H1 (cell line): ENCODE results near the gene SURF1. TPM values are rescaled to one million over a fixed set of nuclear protein-coding genes. Genes with fewer than 3 reads are reported as not detected.
A peak's percentile ranks its signal among the peaks of the same experiment; 100 is the strongest.

Experiments
- CTCF ChIA-PET: fragments of 300-600 bp; sonication (Branson Sonifier 250); formaldehyde crosslinking; loops from one replicate; lab custom pipeline; 2021; ENCODE audit not compliant: partially characterized antibody; lab: Charles Lee
- POLR2A ChIA-PET: fragments of 300-600 bp; sonication (Branson Sonifier 250); formaldehyde crosslinking; loops from one replicate; lab custom pipeline; 2021; ENCODE audit warnings: inconsistent platforms; ENCODE audit not compliant: partially characterized antibody; lab: Charles Lee
- DNase-seq, 2 experiments: peaks; one replicate each; pipeline versions ENCODE4 v3.0.0 to v3.0.0-alpha.2; 2010 to 2022; ENCODE audit warnings: low spot score in 2 of 2, low read depth in 1 of 2, mixed read lengths in 1 of 2
- FAIRE-seq: peaks from 2 replicates; lab custom pipeline; 2011; peaks lifted over from hg19 to GRCh38; lab: Jason Lieb, UNC
- H2AFZ ChIP-seq: 2 replicates; pipeline ENCODE4 v1.8.1; 2012; ENCODE audit warnings: low read length, inconsistent platforms
- H2AK5ac ChIP-seq: 2 replicates; pipeline ENCODE4 v1.6.1; 2013; ENCODE audit warnings: low read depth, low read length
- H2BK120ac ChIP-seq: replicated peaks from 2 replicates; pipeline ENCODE3; 2013; ENCODE audit warnings: low read depth, low read length, inconsistent platforms
- H2BK12ac ChIP-seq: 2 replicates; pipeline ENCODE4 v1.6.1; 2013; ENCODE audit warnings: low read depth, low read length
- H2BK15ac ChIP-seq: 2 replicates; pipeline ENCODE4 v1.6.1; 2013; ENCODE audit warnings: low read length
- H2BK20ac ChIP-seq: 2 replicates; pipeline ENCODE4 v1.6.1; 2013; ENCODE audit warnings: low read length
- H2BK5ac ChIP-seq: 2 replicates; pipeline ENCODE4 v1.6.1; 2013; ENCODE audit warnings: low read depth, low read length
- H3K14ac ChIP-seq: 2 replicates; pipeline ENCODE4 v1.6.1; 2013; ENCODE audit warnings: inconsistent platforms; ENCODE audit not compliant: insufficient read length
- H3K18ac ChIP-seq: 2 replicates; pipeline ENCODE4 v1.6.1; 2013; ENCODE audit warnings: low read length; ENCODE audit errors: extremely low read depth
- H3K23ac ChIP-seq: 2 replicates; pipeline ENCODE4 v1.6.1; 2013; ENCODE audit warnings: inconsistent platforms; ENCODE audit not compliant: insufficient read length
- H3K23me2 ChIP-seq: 2 replicates; pipeline ENCODE4 v1.6.1; 2013; ENCODE audit warnings: low read depth, low read length
- H3K27ac ChIP-seq: 2 replicates; pipeline ENCODE4 v1.6.1; 2011; ENCODE audit warnings: low read depth, low read length, inconsistent platforms
- H3K27me3 ChIP-seq, 4 experiments: replicated peaks in 1 of 4; 1 replicate in 1 of 4; 2 replicates in 3 of 4; pipeline versions ENCODE4 v1.6.1 to v1.8.1; 2011 to 2013; ENCODE audit warnings: low read length in 3 of 4, mild to moderate bottlenecking in 3 of 4, inconsistent platforms in 2 of 4, mixed read lengths in 2 of 4, moderate library complexity in 1 of 4; ENCODE audit not compliant: control insufficient read depth in 3 of 4, insufficient read depth in 3 of 4; ENCODE audit errors: extremely low read depth in 1 of 4
- H3K36me3 ChIP-seq, 4 experiments: 2 replicates each; pipeline versions ENCODE4 v1.6.1 to v1.8.1; 2011 to 2013; ENCODE audit warnings: mild to moderate bottlenecking in 4 of 4, low read length in 3 of 4, moderate library complexity in 2 of 4, control low read depth in 1 of 4, inconsistent platforms in 1 of 4; ENCODE audit not compliant: insufficient read depth in 4 of 4, control insufficient read depth in 2 of 4
- H3K4ac ChIP-seq: replicated peaks from 2 replicates; pipeline ENCODE3; 2013; ENCODE audit warnings: low read length, low read depth, mixed read lengths, inconsistent platforms; ENCODE audit not compliant: insufficient read length
- H3K4me1 ChIP-seq, 4 experiments: replicated peaks in 1 of 4; 1 replicate in 1 of 4; 2 replicates in 3 of 4; pipeline versions ENCODE4 v1.6.1 to v1.8.1; 2011 to 2013; ENCODE audit warnings: low read length in 3 of 4, inconsistent platforms in 2 of 4, mixed read lengths in 1 of 4; ENCODE audit not compliant: insufficient read depth in 4 of 4, control insufficient read depth in 3 of 4
- H3K4me2 ChIP-seq, 2 experiments: 2 replicates each; pipeline versions ENCODE4 v1.6.1 to v1.8.1; 2011 to 2013; ENCODE audit warnings: low read depth in 2 of 2, low read length in 2 of 2, control low read depth in 1 of 2, inconsistent platforms in 1 of 2, mild to moderate bottlenecking in 1 of 2; ENCODE audit not compliant: insufficient read depth in 1 of 2
- H3K4me3 ChIP-seq, 4 experiments: fragments of 200-600, 300-600 bp in 1 of 4; sonication (generic), shearing (Covaris generic), sonication (Bioruptor Twin) in 1 of 4; 2 replicates each; pipeline versions ENCODE4 v1.5.1 to v1.8.1; 2011 to 2016; ENCODE audit warnings: low read length in 4 of 4, low read depth in 3 of 4, control low read depth in 2 of 4, inconsistent platforms in 2 of 4, mild to moderate bottlenecking in 2 of 4, mixed read lengths in 1 of 4, moderate library complexity in 1 of 4; ENCODE audit not compliant: insufficient read depth in 2 of 4; ENCODE audit errors: extremely low read depth in 1 of 4
- H3K56ac ChIP-seq: replicated peaks from 2 replicates; pipeline ENCODE3; 2013; ENCODE audit warnings: low read depth, mild to moderate bottlenecking, mixed read lengths, low read length, inconsistent platforms; ENCODE audit not compliant: insufficient read length
- H3K79me1 ChIP-seq: 2 replicates; pipeline ENCODE4 v1.6.1; 2013; ENCODE audit warnings: low read depth, low read length, control low read depth
- H3K79me2 ChIP-seq, 2 experiments: 2 replicates each; pipeline versions ENCODE4 v1.6.1 to v1.8.1; 2012 to 2013; ENCODE audit warnings: low read length in 2 of 2, mild to moderate bottlenecking in 2 of 2, inconsistent platforms in 1 of 2; ENCODE audit not compliant: insufficient read depth in 2 of 2, control insufficient read depth in 1 of 2
- H3K9ac ChIP-seq, 4 experiments: replicated peaks in 1 of 4; 1 replicate in 1 of 4; 2 replicates in 3 of 4; pipeline versions ENCODE4 v1.6.1 to v1.8.1; 2011 to 2013; ENCODE audit warnings: low read depth in 3 of 4, low read length in 3 of 4, control low read depth in 2 of 4, mild to moderate bottlenecking in 2 of 4, moderate library complexity in 2 of 4, inconsistent platforms in 1 of 4; ENCODE audit errors: extremely low read depth in 1 of 4
- H3K9me3 ChIP-seq, 2 experiments: 2 replicates each; pipeline versions ENCODE4 v1.6.1 to v1.8.1; 2012 to 2013; ENCODE audit warnings: mild to moderate bottlenecking in 2 of 2, moderate library complexity in 2 of 2, control low read depth in 1 of 2, inconsistent platforms in 1 of 2, low read depth in 1 of 2, low read length in 1 of 2, mixed read lengths in 1 of 2; ENCODE audit not compliant: insufficient read depth in 2 of 2
- H4K20me1 ChIP-seq, 2 experiments: replicated peaks in 1 of 2; 2 replicates each; pipeline versions ENCODE3 to v1.8.1; 2011 to 2013; ENCODE audit warnings: inconsistent platforms in 2 of 2, low read length in 2 of 2, mild to moderate bottlenecking in 1 of 2; ENCODE audit not compliant: insufficient read depth in 2 of 2, control insufficient read depth in 1 of 2
- H4K5ac ChIP-seq: 2 replicates; pipeline ENCODE4 v1.6.1; 2013; ENCODE audit warnings: low read length, low read depth, mixed read lengths, inconsistent platforms; ENCODE audit not compliant: insufficient read length
- H4K8ac ChIP-seq: 2 replicates; pipeline ENCODE4 v1.8.0; 2013; ENCODE audit warnings: mild to moderate bottlenecking, moderate library complexity, low read length, inconsistent platforms; ENCODE audit not compliant: insufficient read depth; ENCODE audit errors: extremely low read depth
- H4K91ac ChIP-seq: replicated peaks from 2 replicates; pipeline ENCODE3; 2013; ENCODE audit warnings: low read length, mixed read lengths, inconsistent platforms; ENCODE audit not compliant: insufficient read length
- POLR2A ChIP-seq, 2 experiments: IDR thresholded peaks; 1 replicate in 1 of 2; 2 replicates in 1 of 2; pipeline ENCODE4 v1.6.1; 2011; ENCODE audit warnings: low read depth in 2 of 2, low read length in 2 of 2, mild to moderate bottlenecking in 2 of 2; ENCODE audit errors: control extremely low read depth in 1 of 2
- POLR2AphosphoS5 ChIP-seq: IDR thresholded peaks from 2 replicates; pipeline ENCODE4 v1.6.1; 2011; ENCODE audit warnings: low read depth, low read length
- YY1 ChIP-seq: IDR thresholded peaks from 2 replicates; pipeline ENCODE4 v1.6.1; 2011; ENCODE audit warnings: low read depth, mild to moderate bottlenecking, low read length
- WGBS, 2 experiments: shearing (Covaris generic) in 1 of 2; methylation state at CpG; one replicate each; pipeline versions ENCODE4 v1.1.6 to v1.1.7; 2013 to 2015; ENCODE audit warnings: low lambda C conversion rate in 2 of 2, mixed read lengths in 2 of 2, inconsistent platforms in 1 of 2, low coverage in 1 of 2, missing lambda C conversion rate in 1 of 2; ENCODE audit not compliant: insufficient replicate concordance in 2 of 2, insufficient coverage in 1 of 2, insufficient read length in 1 of 2; ENCODE audit errors: extremely low coverage in 1 of 2, missing lambda C conversion rate in 1 of 2; 5-methylcytosine and 5-hydroxymethylcytosine counted together
- polyA plus RNA-seq, 7 experiments: library from polyadenylated mRNA; depleted of rRNA in 3 of 7; stranded (reverse) in 5 of 7; unstranded in 2 of 7; fragments of >200 nt in 5 of 7; fragments of 200-250 nt in 2 of 7; gene quantifications; 1 replicate in 5 of 7; 2 replicates in 1 of 7; 4 replicates in 1 of 7; pipeline versions ENCODE4 v1.2.1 to v1.2.3, GENCODE V29; 2011 to 2013; ENCODE audit warnings: missing spikeins in 2 of 7, mixed read lengths in 2 of 7
- total RNA-seq: library from RNA; stranded (reverse); fragmentation: NEBNext Ultra II Directional; extraction: Animal tissue kit (Norgen Biotek cat#: 25700); gene quantifications from 2 replicates; pipeline ENCODE4 v1.2.1, GENCODE V29; 2021

The SURF1 gene
- total and polyA plus RNA-seq, 2 of the 8 experiments (the other 6 are each of a cell fraction or from before 2014, with no cell fraction given) = 43.1 to 44.7 TPM

- Histone ChIP-seq H2BK120ac (no peak overlapping the region), H2BK15ac (no peak overlapping the region), H3K4me1 (peaks cover 0 to 10% (median 7%) of the 10 kb centered on the region in 4 experiments; a peak in 6 of 7 replicates), H4K8ac (peak overlapping the region; percentile 100; the same call in 1 of the 2 replicates), H2BK12ac (no peak overlapping the region), H3K23me2 (peaks cover 9% of the 10 kb centered on the region; the same call in 1 of the 2 replicates), H3K79me1 (peaks cover 14% of the 10 kb centered on the region), H3K27me3 (no peaks in the 10 kb centered on the region), H2BK5ac (peak overlapping the region; percentile 100), H4K5ac (peak overlapping the region; percentile 97), H3K36me3 (peaks cover 30 to 69% (median 57%) of the 10 kb centered on the region in 4 experiments), H3K79me2 (peaks cover 9 to 39% of the 10 kb centered on the region in 2 experiments), H3K27ac (peak overlapping the region; percentile 99), H3K4ac (peak overlapping the region; percentile 97), H3K4me3 (peak overlapping the region; percentile 93 to 100 (median 96)), H4K20me1 (peaks cover 14 to 29% of the 10 kb centered on the region in 2 experiments), H3K4me2 (peak overlapping the region; percentile 91 to 97), H2AK5ac (peak overlapping the region; percentile 75; the same call in 1 of the 2 replicates), H4K91ac (peak overlapping the region; percentile 87), H3K56ac (peak overlapping the region; percentile 81), H2AFZ (no peak overlapping the region), H3K9me3 (no peaks in the 10 kb centered on the region), H2BK20ac (no peak overlapping the region), H3K14ac (no peak overlapping the region), H3K9ac (peak overlapping the region; percentile 98 to 99 (median 98)), H3K23ac (no peak overlapping the region), H3K18ac (peak overlapping the region; percentile 96; the same call in 1 of the 2 replicates)
- no peak for FAIRE-seq
- TF ChIP-seq YY1 (no peak), POLR2AphosphoS5 (peak; percentile 42; the same call in 1 of the 2 replicates), POLR2A (IDR thresholded peaks at IDR 0.05; ENCODE audit: control extremely low read depth in 1 of 2, low read depth in 2 of 2, low read length in 2 of 2) (peak in 1 of 2 experiments; percentile 18; a peak in 1 of 3 replicates)
- 19% methylated on average over 23 of the region's 25 CpGs; no CpG with 5 or more reads in 1 of the 2 experiments for WGBS, 2 experiments
- POLR2A ChIA-PET = interaction anchor here (0.7 to 16.1 kb wide), 28 partner anchors 4 to 260 kb away, joined by 3 to 461 read pairs (median 5); partner anchors contain the start of genes ADAMTS13, FAM163B, MED22 and REXO4
- CTCF ChIA-PET = interaction anchor here (0.6 to 3.3 kb wide), 4 partner anchors 8 to 127 kb away, joined by 3 to 22 read pairs (median 3); partner anchors contain the start of genes SURF1 and SURF2
- no peak for DNase-seq
Measured at GRCh38 chr9:133348718-133349573, 7.3 kb downstream of the SURF1 start.
